ENCODE measurements around the gene DIO3. TPM values are rescaled to one million over a fixed set of nuclear protein-coding genes. Genes with fewer than 3 reads are reported as not detected.

The DIO3 gene
- total RNA-seq (2021) (0.26 TPM in 1 of 2 replicates, not detected in the other), Bru-seq, nascent RNA (not detected), BruChase-seq, experiment 1, labeled RNA remaining after a 2-hour chase (not detected), BruChase-seq, experiment 2, labeled RNA remaining after a 6-hour chase (not detected)
- long read RNA-seq: 0 reads

DNA sequence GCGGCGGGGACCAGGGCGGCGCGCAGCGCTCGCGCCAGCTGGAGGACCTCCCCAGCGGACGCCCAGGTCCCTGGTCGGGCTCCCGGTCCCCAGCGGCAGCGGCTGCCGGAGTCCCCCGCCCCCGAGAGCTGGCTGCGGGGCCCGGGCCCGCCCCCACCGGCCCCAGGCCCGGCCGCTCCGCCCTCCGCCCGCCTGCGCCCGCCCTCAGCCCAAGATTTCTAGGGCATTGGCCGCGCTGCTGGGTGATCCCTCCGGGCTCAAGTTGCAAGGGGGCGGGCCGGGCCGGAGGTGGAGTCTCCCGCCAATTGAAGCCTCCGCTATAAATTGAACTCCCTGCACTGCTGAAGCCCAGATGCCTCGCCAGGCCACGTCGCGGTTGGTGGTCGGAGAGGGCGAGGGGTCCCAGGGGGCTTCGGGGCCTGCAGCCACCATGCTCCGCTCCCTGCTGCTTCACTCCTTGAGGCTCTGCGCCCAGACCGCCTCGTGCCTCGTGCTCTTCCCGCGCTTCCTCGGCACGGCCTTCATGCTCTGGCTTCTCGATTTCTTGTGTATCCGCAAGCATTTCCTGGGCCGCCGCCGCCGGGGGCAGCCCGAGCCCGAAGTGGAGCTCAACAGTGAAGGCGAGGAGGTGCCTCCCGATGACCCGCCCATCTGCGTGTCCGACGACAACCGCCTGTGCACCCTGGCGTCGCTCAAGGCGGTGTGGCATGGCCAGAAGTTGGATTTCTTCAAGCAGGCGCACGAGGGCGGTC, at the start of gene DIO3:
Gene DIO3 (plus strand): TSS at position 351 of the 752 bp plus-strand sequence.
- POLR2A ChIA-PET (ENCODE audit: unreplicated experiment): no interaction called here
- H3K9me3 ChIP-seq (ENCODE audit: insufficient read depth, low read depth): no peaks in the 10 kb centered on the region
- H4K20me1 ChIP-seq (ENCODE audit: insufficient read depth): no peaks in the 10 kb centered on the region
- no peak within 1 kb of the TSS for H3K4me3 ChIP-seq
- no peak for TF ChIP-seq EZH2 (IDR thresholded peaks at IDR 0.05; ENCODE audit: low read depth)
- TF ChIP-seq, protein P1, sequence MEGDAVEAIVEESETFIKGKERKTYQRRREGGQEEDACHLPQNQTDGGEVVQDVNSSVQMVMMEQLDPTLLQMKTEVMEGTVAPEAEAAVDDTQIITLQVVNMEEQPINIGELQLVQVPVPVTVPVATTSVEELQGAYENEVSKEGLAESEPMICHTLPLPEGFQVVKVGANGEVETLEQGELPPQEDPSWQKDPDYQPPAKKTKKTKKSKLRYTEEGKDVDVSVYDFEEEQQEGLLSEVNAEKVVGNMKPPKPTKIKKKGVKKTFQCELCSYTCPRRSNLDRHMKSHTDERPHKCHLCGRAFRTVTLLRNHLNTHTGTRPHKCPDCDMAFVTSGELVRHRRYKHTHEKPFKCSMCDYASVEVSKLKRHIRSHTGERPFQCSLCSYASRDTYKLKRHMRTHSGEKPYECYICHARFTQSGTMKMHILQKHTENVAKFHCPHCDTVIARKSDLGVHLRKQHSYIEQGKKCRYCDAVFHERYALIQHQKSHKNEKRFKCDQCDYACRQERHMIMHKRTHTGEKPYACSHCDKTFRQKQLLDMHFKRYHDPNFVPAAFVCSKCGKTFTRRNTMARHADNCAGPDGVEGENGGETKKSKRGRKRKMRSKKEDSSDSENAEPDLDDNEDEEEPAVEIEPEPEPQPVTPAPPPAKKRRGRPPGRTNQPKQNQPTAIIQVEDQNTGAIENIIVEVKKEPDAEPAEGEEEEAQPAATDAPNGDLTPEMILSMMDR (conservative IDR thresholded peaks at IDR 0.05): no peak
- CTCF ChIA-PET: no interaction called here
- no peaks in the 10 kb centered on the region for H3K9me2 ChIP-seq (ENCODE audit: insufficient read depth)
- no peaks in the 10 kb centered on the region for H3K4me1 ChIP-seq (replicated peaks; ENCODE audit: insufficient read depth)
- H3F3A ChIP-seq (ENCODE audit: insufficient read depth, low read depth): peaks cover 8% of the 10 kb centered on the region; the same call in 1 of the 2 replicates
- no peak within 1 kb of the TSS for H2AFZ ChIP-seq
- peaks cover 34% of the 10 kb centered on the region for H3K27me3 ChIP-seq (ENCODE audit: insufficient read depth, low read depth)
- H3K27ac ChIP-seq: no peak within 1 kb of the TSS
- no peaks in the 10 kb centered on the region for H3K79me2 ChIP-seq (ENCODE audit: low read depth)
- H3K4me2 ChIP-seq: no peak within 1 kb of the TSS
- no TSS peak for BruUV-seq (replicated peaks)
- DNase-seq: no peak
- H3K36me3 ChIP-seq (ENCODE audit: low read depth): no peaks in the 10 kb centered on the region
- intact Hi-C loops (cut with micrococcal nuclease; ENCODE audit: unreplicated experiment): no loop called here

DNA sequence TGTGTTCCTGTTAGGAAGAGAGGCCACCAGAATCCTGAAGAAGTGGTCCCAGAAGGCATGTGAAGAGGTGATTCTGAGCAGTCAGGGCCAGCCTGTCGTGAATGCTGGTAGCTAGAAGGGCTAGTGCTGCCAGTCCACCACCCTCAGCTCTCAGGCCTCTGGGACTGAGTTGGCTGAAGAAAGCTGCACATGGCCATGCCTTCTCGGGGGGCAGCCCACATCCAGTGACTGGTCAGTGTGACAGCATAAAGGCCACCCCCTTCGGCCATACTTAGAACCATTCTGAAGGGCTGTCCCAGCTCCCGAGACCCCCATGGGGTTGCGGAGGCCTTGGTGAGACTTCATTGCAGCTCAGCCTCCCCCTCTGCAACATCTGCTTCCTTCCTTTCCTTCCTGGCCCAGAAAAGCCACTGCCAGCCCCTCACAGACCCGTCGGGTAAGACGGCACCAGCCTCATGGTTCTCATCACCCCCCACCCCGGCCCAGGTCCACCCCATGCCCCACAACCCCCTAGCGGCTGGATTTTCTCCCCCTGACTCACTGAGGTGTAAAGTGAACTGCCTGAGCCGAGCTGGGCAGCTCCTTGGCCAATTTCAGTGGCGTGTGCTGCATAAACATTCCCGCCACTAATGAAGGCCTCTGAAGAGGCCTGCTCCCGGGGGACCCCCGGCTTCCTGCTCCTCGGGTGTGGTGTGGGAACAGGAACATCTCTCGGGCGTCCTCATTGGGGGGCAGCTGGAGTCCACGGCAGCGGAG, 49.5 kb upstream of the DIO3 start:
- no peak overlapping the region for H3K27ac ChIP-seq
- no peaks in the 10 kb centered on the region for H3K36me3 ChIP-seq (ENCODE audit: low read depth)
- no peak overlapping the region for H2AFZ ChIP-seq
- H3K79me2 ChIP-seq (ENCODE audit: low read depth): no peaks in the 10 kb centered on the region
- no peak overlapping the region for H3K4me3 ChIP-seq
- no peaks in the 10 kb centered on the region for H3K4me1 ChIP-seq (replicated peaks; ENCODE audit: insufficient read depth)
- POLR2A ChIA-PET (ENCODE audit: unreplicated experiment): no interaction called here
- no peak for DNase-seq
- H3K27me3 ChIP-seq (ENCODE audit: insufficient read depth, low read depth): no peaks in the 10 kb centered on the region
- TF ChIP-seq, protein P1 (conservative IDR thresholded peaks at IDR 0.05): no peak
- TF ChIP-seq EZH2 (IDR thresholded peaks at IDR 0.05; ENCODE audit: low read depth): no peak
- H3K9me2 ChIP-seq (ENCODE audit: insufficient read depth): no peaks in the 10 kb centered on the region
- no peaks in the 10 kb centered on the region for H4K20me1 ChIP-seq (ENCODE audit: insufficient read depth)
- intact Hi-C loops (cut with micrococcal nuclease; ENCODE audit: unreplicated experiment): no loop called here
- H3F3A ChIP-seq (ENCODE audit: insufficient read depth, low read depth): no peaks in the 10 kb centered on the region
- no TSS peak for BruUV-seq (replicated peaks)
- no peak overlapping the region for H3K4me2 ChIP-seq
- CTCF ChIA-PET: no interaction called here
- H3K9me3 ChIP-seq (ENCODE audit: insufficient read depth, low read depth): peaks cover 7% of the 10 kb centered on the region; the same call in 1 of the 2 replicates

DNA sequence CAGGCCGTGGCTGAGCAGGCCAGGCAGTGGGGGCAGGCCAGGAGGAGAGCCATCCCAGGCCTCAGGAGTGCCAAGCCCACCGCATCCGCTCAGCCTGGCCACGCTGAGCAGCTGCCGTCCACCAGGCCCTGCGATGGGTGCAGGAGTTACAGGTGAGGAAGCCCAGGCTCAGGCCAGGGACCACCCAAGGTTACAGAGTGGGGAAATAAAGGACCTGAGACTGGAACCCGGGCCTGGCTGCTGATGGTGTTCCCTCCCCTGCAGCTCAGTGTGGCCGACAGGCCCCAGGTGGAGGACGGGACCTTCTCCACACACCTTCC, 49.0 kb upstream of the DIO3 start:
- H3K27ac ChIP-seq: no peak overlapping the region
- H3K9me3 ChIP-seq (ENCODE audit: insufficient read depth, low read depth): peaks cover 7% of the 10 kb centered on the region; the same call in 1 of the 2 replicates
- no peaks in the 10 kb centered on the region for H3K36me3 ChIP-seq (ENCODE audit: low read depth)
- BruUV-seq (replicated peaks): no TSS peak
- H4K20me1 ChIP-seq (ENCODE audit: insufficient read depth): no peaks in the 10 kb centered on the region
- POLR2A ChIA-PET (ENCODE audit: unreplicated experiment): no interaction called here
- no peak overlapping the region for H3K4me3 ChIP-seq
- no peaks in the 10 kb centered on the region for H3F3A ChIP-seq (ENCODE audit: insufficient read depth, low read depth)
- no peak overlapping the region for H3K4me2 ChIP-seq
- H3K27me3 ChIP-seq (ENCODE audit: insufficient read depth, low read depth): no peaks in the 10 kb centered on the region
- no peaks in the 10 kb centered on the region for H3K4me1 ChIP-seq (replicated peaks; ENCODE audit: insufficient read depth)
- no peak overlapping the region for H2AFZ ChIP-seq
- DNase-seq: no peak
- CTCF ChIA-PET: no interaction called here
- no peaks in the 10 kb centered on the region for H3K9me2 ChIP-seq (ENCODE audit: insufficient read depth)
- no peaks in the 10 kb centered on the region for H3K79me2 ChIP-seq (ENCODE audit: low read depth)
- intact Hi-C loops (cut with micrococcal nuclease; ENCODE audit: unreplicated experiment): no loop called here
- TF ChIP-seq, protein P1 (conservative IDR thresholded peaks at IDR 0.05): no peak
- no peak for TF ChIP-seq EZH2 (IDR thresholded peaks at IDR 0.05; ENCODE audit: low read depth)
